Neutrophil (primary cell): ENCODE results near the gene TMEM201.
"Not testable (repeated sequence)": the region's sequence is repeated elsewhere in the genome, so short reads cannot be mapped to it uniquely, and the experiment has no call there.

Source experiments
- H3K27ac ChIP-seq: fragments of 200-600 bp; sonication (generic); 2 replicates; pipeline ENCODE4 v1.5.1; 2016; ENCODE audit warnings: mild to moderate bottlenecking, moderate library complexity
- H3K27me3 ChIP-seq: fragments of 200-600 bp; sonication (generic); 2 replicates; pipeline ENCODE4 v1.6.0; 2016; ENCODE audit warnings: mild to moderate bottlenecking
- H3K36me3 ChIP-seq: fragments of 200-600 bp; sonication (generic); 2 replicates; pipeline ENCODE4 v1.5.1; 2017
- H3K4me1 ChIP-seq, 2 experiments: fragments of 200-600 bp in 1 of 2; sonication (generic) in 1 of 2; 1 replicate in 1 of 2; 2 replicates in 1 of 2; pipeline versions ENCODE4 v1.5.1 to v1.6.1; 2013 to 2016; ENCODE audit warnings: low read depth in 1 of 2, low read length in 1 of 2, mild to moderate bottlenecking in 1 of 2, moderate library complexity in 1 of 2; ENCODE audit not compliant: control insufficient read depth in 1 of 2, insufficient read depth in 1 of 2
- H3K4me3 ChIP-seq, 2 experiments: fragments of 200-600 bp in 1 of 2; sonication (generic) in 1 of 2; 1 replicate in 1 of 2; 2 replicates in 1 of 2; pipeline ENCODE4 v1.5.1; 2013 to 2016; ENCODE audit warnings: low read depth in 1 of 2, low read length in 1 of 2, mild to moderate bottlenecking in 1 of 2, moderate library complexity in 1 of 2
- H3K9me3 ChIP-seq: fragments of 200-600 bp; sonication (generic); 2 replicates; pipeline ENCODE4 v1.5.1; 2016
- CTCF ChIP-seq: fragments of 200-600 bp; sonication (generic); IDR thresholded peaks from 2 replicates; pipeline ENCODE4 v1.5.1; 2016; ENCODE audit warnings: antibody characterized with exemption

Gene TMEM201

GRCh38 chr1:9569267-9569666, 19.4 kb upstream of the TMEM201 start:
- no peak for TF ChIP-seq CTCF
- no peaks in the 10 kb centered on the region for H3K27me3 ChIP-seq
- H3K27ac ChIP-seq = no peak overlapping the region
- no peak overlapping the region for H3K4me3 ChIP-seq
- H3K4me1 ChIP-seq = peaks cover 0 to 4% of the 10 kb centered on the region in 2 experiments
- no peaks in the 10 kb centered on the region for H3K36me3 ChIP-seq
- H3K9me3 ChIP-seq = no peaks in the 10 kb centered on the region

GRCh38 chr1:9570886-9571529, 17.7 kb upstream of the TMEM201 start:
- H3K4me3 ChIP-seq, H3K27ac ChIP-seq, H3K36me3 ChIP-seq, H3K9me3 ChIP-seq, H3K4me1 ChIP-seq, H3K27me3 ChIP-seq: not testable (repeated sequence)

GRCh38 chr1:9573723-9574122, 15.0 kb upstream of the TMEM201 start:
- Histone ChIP-seq H3K27me3 (no peaks in the 10 kb centered on the region), H3K4me1 (no peaks in the 10 kb centered on the region), H3K4me3 (no peak overlapping the region), H3K36me3 (no peaks in the 10 kb centered on the region), H3K27ac (no peak overlapping the region), H3K9me3 (no peaks in the 10 kb centered on the region)
- no peak for TF ChIP-seq CTCF

GRCh38 chr1:9575486-9575885, 13.2 kb upstream of the TMEM201 start:
- no peaks in the 10 kb centered on the region for H3K36me3 ChIP-seq

GRCh38 chr1:9576903-9577302, 11.8 kb upstream of the TMEM201 start:
- H3K36me3 ChIP-seq = no peaks in the 10 kb centered on the region
- H3K4me1 ChIP-seq = no peaks in the 10 kb centered on the region
- H3K27ac ChIP-seq = no peak overlapping the region
- no peaks in the 10 kb centered on the region for H3K27me3 ChIP-seq
- H3K4me3 ChIP-seq = no peak overlapping the region
- no peak for TF ChIP-seq CTCF
- H3K9me3 ChIP-seq = no peaks in the 10 kb centered on the region

More at GRCh38 chr1:9575486-9575885, 13.2 kb upstream of the TMEM201 start:
- H3K4me1 ChIP-seq = no peaks in the 10 kb centered on the region
- no peak overlapping the region for H3K4me3 ChIP-seq
- H3K9me3 ChIP-seq = no peaks in the 10 kb centered on the region
- H3K27me3 ChIP-seq = no peaks in the 10 kb centered on the region
- TF ChIP-seq CTCF = no peak
- H3K27ac ChIP-seq = no peak overlapping the region

GRCh38 chr1:9577423-9577822, 11.3 kb upstream of the TMEM201 start:
- no peak overlapping the region for H3K27ac ChIP-seq
- no peaks in the 10 kb centered on the region for H3K27me3 ChIP-seq
- no peak for TF ChIP-seq CTCF
- no peaks in the 10 kb centered on the region for H3K36me3 ChIP-seq
- H3K4me3 ChIP-seq = no peak overlapping the region
- H3K4me1 ChIP-seq = no peaks in the 10 kb centered on the region
- H3K9me3 ChIP-seq = no peaks in the 10 kb centered on the region
